Smooth muscle cell (in vitro differentiated cells): ENCODE measurements around the gene FRMPD2. TPM values are rescaled to one million over a fixed set of nuclear protein-coding genes. Genes with fewer than 3 reads are reported as not detected.
"Not testable (repeated sequence)": the region's sequence is repeated elsewhere in the genome, so short reads cannot be mapped to it uniquely, and the experiment has no call there.

Experiments
- DNase-seq: peaks from one replicate; lab custom pipeline; 2025; ENCODE audit not compliant: unreplicated experiment; lab: John Stamatoyannopoulos, UW
- H2AFZ ChIP-seq: fragments of 200-600 bp; sonication (generic); 2 replicates; pipeline ENCODE4 v1.6.0; 2016; ENCODE audit warnings: antibody characterized with exemption, low read depth, mild to moderate bottlenecking
- H3F3A ChIP-seq: fragments of 200-600 bp; sonication (generic); 2 replicates; pipeline ENCODE4 v1.6.0; 2017; ENCODE audit warnings: antibody characterized with exemption, low read depth
- H3K27ac ChIP-seq: fragments of 200-600 bp; sonication (generic); 2 replicates; pipeline ENCODE4 v1.5.1; 2016; ENCODE audit warnings: low read depth, mild to moderate bottlenecking
- H3K27me3 ChIP-seq: fragments of 200-600 bp; sonication (generic); 2 replicates; pipeline ENCODE4 v1.6.1; 2016; ENCODE audit warnings: low read depth, mild to moderate bottlenecking
- H3K36me3 ChIP-seq: fragments of 200-600 bp; sonication (generic); 2 replicates; pipeline ENCODE4 v1.5.1; 2016; ENCODE audit warnings: low read depth
- H3K4me1 ChIP-seq: fragments of 200-600 bp; sonication (generic); 2 replicates; pipeline ENCODE4 v1.5.1; 2016; ENCODE audit warnings: low read depth
- H3K4me2 ChIP-seq: fragments of 200-600 bp; sonication (generic); 2 replicates; pipeline ENCODE4 v1.6.0; 2016; ENCODE audit warnings: mild to moderate bottlenecking
- H3K4me3 ChIP-seq: fragments of 200-600 bp; sonication (generic); 2 replicates; pipeline ENCODE4 v1.5.1; 2016; ENCODE audit warnings: mild to moderate bottlenecking
- H3K79me2 ChIP-seq: fragments of 200-600 bp; sonication (generic); 2 replicates; pipeline ENCODE4 v1.6.0; 2016; ENCODE audit warnings: low read depth, mild to moderate bottlenecking
- H3K9ac ChIP-seq: fragments of 200-600 bp; sonication (generic); 2 replicates; pipeline ENCODE4 v1.6.0; 2016; ENCODE audit warnings: low read depth
- H3K9me3 ChIP-seq: fragments of 200-600 bp; sonication (generic); replicated peaks from 2 replicates; pipeline ENCODE4 v1.5.1; 2016; ENCODE audit warnings: low read depth
- H4K20me1 ChIP-seq: fragments of 200-600 bp; sonication (generic); 2 replicates; pipeline ENCODE4 v1.6.0; 2016; ENCODE audit warnings: low read depth
- WGBS: methylation state at CpG from one replicate; pipeline ENCODE4 v1.1.7; 2016; ENCODE audit warnings: low lambda C conversion rate; 5-methylcytosine and 5-hydroxymethylcytosine counted together
- polyA plus RNA-seq: library from polyadenylated mRNA; unstranded; fragments of >200 nt; fragmentation: Nextera tagmentation; extraction: Ambion mirVana; gene quantifications from 2 replicates; pipeline ENCODE4 v1.2.1, GENCODE V29; 2016
- total RNA-seq: library from RNA; depleted of rRNA; stranded (reverse); fragments of >200 nt; gene quantifications from 2 replicates; pipeline ENCODE4 v1.2.3, GENCODE V29; 2014
- TF ChIP-seq, protein P1 (sequence below): fragments of 200-600 bp; sonication (generic); IDR thresholded peaks from 2 replicates; pipeline ENCODE4 v1.5.1; 2017; ENCODE audit warnings: borderline replicate concordance, mild to moderate bottlenecking, antibody characterized with exemption; ENCODE audit not compliant: insufficient read depth, poor library complexity, severe bottlenecking

Gene FRMPD2
- total and polyA plus RNA-seq, 2 experiments from 2014 or later = 0.18 TPM; not detected in 1

DNA sequence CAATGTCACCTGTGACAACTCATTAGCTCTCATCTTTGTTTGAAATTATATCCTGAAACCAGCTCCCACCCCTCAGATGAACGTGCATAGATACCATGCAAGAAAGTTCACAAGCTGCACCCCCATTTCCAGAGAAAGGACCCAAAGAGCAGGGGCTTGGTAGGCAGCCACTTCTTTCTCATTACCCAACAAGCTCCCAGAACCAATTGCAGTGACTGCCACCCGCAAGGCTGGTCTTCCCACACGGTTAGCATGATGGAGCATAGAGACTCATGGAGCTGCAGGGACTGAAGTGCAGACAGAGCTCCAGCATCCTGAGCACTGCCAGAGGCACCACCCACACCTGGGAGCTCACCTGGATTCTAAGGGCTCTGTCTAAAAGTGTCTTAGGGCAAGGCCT is 28.5 kb downstream of the FRMPD2 start:
- DNase-seq = no peak
- Histone ChIP-seq H3F3A (no peaks in the 10 kb centered on the region), H4K20me1 (no peaks in the 10 kb centered on the region), H3K79me2 (no peaks in the 10 kb centered on the region), H3K27ac (no peak overlapping the region), H3K4me3 (no peak overlapping the region), H3K9ac (no peak overlapping the region), H3K27me3 (no peaks in the 10 kb centered on the region), H3K9me3 (no peaks in the 10 kb centered on the region), H3K4me1 (no peaks in the 10 kb centered on the region), H3K36me3 (no peaks in the 10 kb centered on the region), H3K4me2 (no peak overlapping the region), H2AFZ (no peak overlapping the region)
- TF ChIP-seq, protein P1, sequence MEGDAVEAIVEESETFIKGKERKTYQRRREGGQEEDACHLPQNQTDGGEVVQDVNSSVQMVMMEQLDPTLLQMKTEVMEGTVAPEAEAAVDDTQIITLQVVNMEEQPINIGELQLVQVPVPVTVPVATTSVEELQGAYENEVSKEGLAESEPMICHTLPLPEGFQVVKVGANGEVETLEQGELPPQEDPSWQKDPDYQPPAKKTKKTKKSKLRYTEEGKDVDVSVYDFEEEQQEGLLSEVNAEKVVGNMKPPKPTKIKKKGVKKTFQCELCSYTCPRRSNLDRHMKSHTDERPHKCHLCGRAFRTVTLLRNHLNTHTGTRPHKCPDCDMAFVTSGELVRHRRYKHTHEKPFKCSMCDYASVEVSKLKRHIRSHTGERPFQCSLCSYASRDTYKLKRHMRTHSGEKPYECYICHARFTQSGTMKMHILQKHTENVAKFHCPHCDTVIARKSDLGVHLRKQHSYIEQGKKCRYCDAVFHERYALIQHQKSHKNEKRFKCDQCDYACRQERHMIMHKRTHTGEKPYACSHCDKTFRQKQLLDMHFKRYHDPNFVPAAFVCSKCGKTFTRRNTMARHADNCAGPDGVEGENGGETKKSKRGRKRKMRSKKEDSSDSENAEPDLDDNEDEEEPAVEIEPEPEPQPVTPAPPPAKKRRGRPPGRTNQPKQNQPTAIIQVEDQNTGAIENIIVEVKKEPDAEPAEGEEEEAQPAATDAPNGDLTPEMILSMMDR = no peak
- WGBS = 96% methylated on average over 3 of the region's 3 CpGs

DNA sequence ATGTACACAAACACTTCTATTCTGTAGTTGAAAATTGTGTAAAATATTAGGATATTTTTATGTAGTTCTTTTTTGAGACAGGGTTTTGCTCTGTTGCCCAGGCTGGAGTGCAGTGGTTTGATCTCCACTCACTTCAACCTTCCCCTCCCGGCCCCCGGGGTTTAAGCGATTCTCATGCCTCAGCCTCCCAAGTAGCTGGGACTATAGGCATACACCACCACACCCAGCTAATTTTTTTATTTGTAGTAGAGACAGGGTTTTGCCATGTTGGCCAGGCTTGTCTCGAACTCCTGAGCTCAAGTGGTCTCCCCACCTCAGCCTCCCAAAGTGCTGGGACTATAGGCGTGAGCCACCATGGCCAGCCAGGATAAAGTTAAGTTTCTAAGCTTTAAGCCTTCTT is 30.6 kb downstream of the FRMPD2 start:
- DNase-seq, H3K4me3 ChIP-seq, H3K79me2 ChIP-seq, H3F3A ChIP-seq, H4K20me1 ChIP-seq, H2AFZ ChIP-seq, H3K4me1 ChIP-seq, H3K9me3 ChIP-seq, H3K9ac ChIP-seq, H3K4me2 ChIP-seq, H3K27me3 ChIP-seq, H3K27ac ChIP-seq, H3K36me3 ChIP-seq: not testable (repeated sequence)
- 92% methylated on average over 5 of the region's 5 CpGs for WGBS

DNA sequence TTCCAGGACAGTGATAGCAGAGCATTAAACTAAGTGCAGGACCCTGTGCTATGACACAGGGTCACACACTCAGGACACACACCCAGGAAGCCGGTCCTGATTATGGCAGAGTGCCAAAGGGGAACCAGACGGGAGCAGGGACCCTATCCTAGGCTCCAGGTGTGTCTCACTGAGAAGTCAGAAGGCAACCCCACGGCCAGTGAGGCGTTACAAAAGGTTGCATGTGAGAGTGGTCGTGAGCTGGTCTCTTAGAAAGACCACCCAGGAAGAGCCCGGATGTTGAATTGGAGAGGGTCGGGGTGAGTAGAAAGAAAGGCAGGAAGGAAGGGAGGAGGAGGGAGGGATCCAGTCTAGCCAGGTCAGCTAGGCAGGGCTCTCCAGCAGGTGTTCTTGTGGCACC is 31.0 kb downstream of the FRMPD2 start:
- no peaks in the 10 kb centered on the region for H4K20me1 ChIP-seq
- TF ChIP-seq, protein P1 = no peak
- H2AFZ ChIP-seq = no peak overlapping the region

DNA sequence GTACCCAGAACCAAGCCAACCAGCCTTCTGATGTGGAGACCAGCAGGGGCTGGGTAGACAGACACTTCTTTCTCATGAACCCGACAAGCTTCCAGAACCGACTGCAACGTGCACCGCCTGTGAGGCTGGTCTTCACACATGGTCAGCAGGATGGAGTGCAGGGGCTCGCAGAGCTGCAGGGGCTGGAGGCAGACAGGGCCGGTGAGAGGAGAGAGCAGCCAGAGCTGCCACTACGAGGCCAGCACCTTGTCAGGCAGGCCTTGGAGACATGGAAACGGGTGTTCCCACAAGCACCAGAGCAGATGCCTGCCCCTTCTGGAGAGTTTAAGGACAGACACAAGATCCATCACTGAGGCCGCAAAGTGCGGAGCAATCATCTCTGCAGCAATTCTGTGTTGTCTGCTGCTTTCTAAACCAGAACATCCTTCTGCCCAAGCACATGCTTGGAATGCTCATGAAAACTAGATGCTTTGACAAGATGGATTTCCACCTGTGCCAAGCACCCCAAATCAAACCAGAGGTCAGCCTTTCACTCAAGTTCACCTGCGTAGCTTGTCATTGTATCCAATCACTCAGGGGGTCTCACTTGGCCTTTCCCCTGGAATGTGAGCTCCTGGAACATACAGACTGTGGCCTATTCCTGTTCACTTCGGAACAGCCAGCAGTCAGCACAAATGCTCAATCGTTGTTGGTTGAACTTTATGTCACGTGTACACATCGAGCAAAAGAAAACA is 32.2 kb downstream of the FRMPD2 start:
- Histone ChIP-seq H3F3A (no peaks in the 10 kb centered on the region), H3K4me2 (no peak overlapping the region), H3K4me1 (no peaks in the 10 kb centered on the region), H3K9me3 (no peaks in the 10 kb centered on the region), H3K79me2 (no peaks in the 10 kb centered on the region), H3K27me3 (no peaks in the 10 kb centered on the region), H4K20me1 (no peaks in the 10 kb centered on the region), H3K36me3 (no peaks in the 10 kb centered on the region), H3K4me3 (no peak overlapping the region), H3K27ac (no peak overlapping the region), H3K9ac (no peak overlapping the region), H2AFZ (no peak overlapping the region)
- WGBS = 92% methylated on average over 15 of the region's 15 CpGs
- DNase-seq = no peak
- TF ChIP-seq, protein P1 = no peak

More for the DNA sequence above, 31.0 kb downstream of the FRMPD2 start:
- Histone ChIP-seq H3K27ac (no peak overlapping the region), H3K27me3 (no peaks in the 10 kb centered on the region), H3K4me1 (no peaks in the 10 kb centered on the region), H3K4me3 (no peak overlapping the region), H3K36me3 (no peaks in the 10 kb centered on the region), H3F3A (no peaks in the 10 kb centered on the region), H3K4me2 (no peak overlapping the region), H3K79me2 (no peaks in the 10 kb centered on the region), H3K9me3 (no peaks in the 10 kb centered on the region), H3K9ac (no peak overlapping the region)
- no peak for DNase-seq
- WGBS = 73% methylated on average over 7 of the region's 7 CpGs
